Lung (tissue), 12 donors: ENCODE data around the gene PDIA6. TPM values are rescaled to one million over a fixed set of nuclear protein-coding genes. Genes with fewer than 3 reads are reported as not detected.

ENCODE experiments used
- ATAC-seq: fragments of 200-7000 bp; cut with Tn5 transposase; one replicate; pipeline ENCODE4 v1.9.1; 2020; ENCODE audit warnings: moderate number of reproducible peaks; ENCODE audit not compliant: insufficient read depth, low FRiP score
- DNase-seq, 3 donors: peaks; one replicate each; pipeline ENCODE4 v3.0.0-alpha.2; 2013 to 2017
- H3K27ac ChIP-seq, 2 donors: one replicate each; pipeline ENCODE4 v1.5.1; 2013; ENCODE audit warnings: mild to moderate bottlenecking in 2 of 2, moderate library complexity in 2 of 2, control low read depth in 1 of 2, inconsistent platforms in 1 of 2, low read depth in 1 of 2, low read length in 1 of 2
- H3K27me3 ChIP-seq, 3 donors: one replicate each; pipeline ENCODE4 v1.5.1; 2013; ENCODE audit warnings: low read length in 2 of 3; ENCODE audit not compliant: control insufficient read depth in 3 of 3, insufficient read depth in 3 of 3
- H3K36me3 ChIP-seq, 4 donors: one replicate each; pipeline ENCODE4 v1.5.1; 2013; ENCODE audit warnings: low read length in 4 of 4, mild to moderate bottlenecking in 1 of 4, moderate library complexity in 1 of 4; ENCODE audit not compliant: control insufficient read depth in 4 of 4, insufficient read depth in 4 of 4
- H3K4me1 ChIP-seq, 5 donors: one replicate each; pipeline ENCODE4 v1.5.1; 2013; ENCODE audit warnings: low read length in 5 of 5, mild to moderate bottlenecking in 2 of 5, moderate library complexity in 1 of 5; ENCODE audit not compliant: control insufficient read depth in 5 of 5, insufficient read depth in 5 of 5
- H3K4me3 ChIP-seq: one replicate; pipeline ENCODE4 v1.5.1; 2013; ENCODE audit warnings: mild to moderate bottlenecking, control low read depth, moderate library complexity
- H3K9ac ChIP-seq, 2 donors: one replicate each; pipeline ENCODE4 v1.5.1; 2013; ENCODE audit warnings: low read length in 2 of 2, control low read depth in 1 of 2; ENCODE audit not compliant: insufficient read depth in 1 of 2
- H3K9me3 ChIP-seq, 4 donors: one replicate each; pipeline ENCODE4 v1.5.1; 2013; ENCODE audit warnings: low read length in 3 of 4, mild to moderate bottlenecking in 1 of 4, moderate library complexity in 1 of 4; ENCODE audit not compliant: control insufficient read depth in 4 of 4, insufficient read depth in 3 of 4
- CTCF ChIP-seq: IDR thresholded peaks from 2 replicates; pipeline ENCODE4 v1.5.1; 2012; ENCODE audit warnings: mild to moderate bottlenecking; ENCODE audit errors: control extremely low read depth, extremely low read depth
- WGBS, 2 donors: extraction: QIAGEN DNeasy Blood & Tissue Kit; methylation state at CpG; one replicate each; pipeline ENCODE4 v1.1.7; 2013; 5-methylcytosine and 5-hydroxymethylcytosine counted together
- polyA plus RNA-seq, 2 donors: library from polyadenylated mRNA; stranded (reverse); fragments of 200-250 nt; gene quantifications; one replicate each; pipeline ENCODE4 v1.2.1, GENCODE V29; 2013
- total RNA-seq, 2 donors: library from RNA; depleted of rRNA in 1 of 2; stranded (reverse); fragments of >200 nt in 1 of 2; gene quantifications; one replicate each; pipeline ENCODE4 v1.2.1, GENCODE V29; 2014 to 2021
- donor health status: control.
- donor health status: control.
- donor health status: Bipolar disorder and iron deficiency.
- donor health status: healthy.
- donor health status: DM: yes; HTN: yes; CAD: no.

Gene PDIA6
- total and polyA plus RNA-seq, 4 donors = 70.1 to 341 (median 189) TPM

GRCh38 chr2:10787176-10787968 lies 25.2 kb downstream of the PDIA6 start:
- ATAC-seq = no peak
- no peaks in the 10 kb centered on the region for H3K27me3 ChIP-seq
- H3K4me3 ChIP-seq = no peak overlapping the region
- H3K36me3 ChIP-seq = peaks cover 39 to 71% (median 44%) of the 10 kb centered on the region in 4 donors
- no peaks in the 10 kb centered on the region for H3K9me3 ChIP-seq
- H3K9ac ChIP-seq = no peak overlapping the region
- peaks cover 0 to 7% (median 0%) of the 10 kb centered on the region in 5 donors for H3K4me1 ChIP-seq
- WGBS, 2 donors = 87 to 94% methylated on average over 20 of the region's 20 CpGs
- TF ChIP-seq CTCF = no peak
- DNase-seq = no peak
- H3K27ac ChIP-seq = no peak overlapping the region

- no peak for DNase-seq
- Histone ChIP-seq H3K27ac (peak overlapping the region in 1 of 2 donors; percentile 39), H3K4me1 (peaks cover 0 to 7% (median 0%) of the 10 kb centered on the region in 5 donors), H3K36me3 (peaks cover 34 to 71% (median 48%) of the 10 kb centered on the region in 4 donors), H3K4me3 (no peak overlapping the region), H3K9ac (no peak overlapping the region), H3K27me3 (no peaks in the 10 kb centered on the region), H3K9me3 (no peaks in the 10 kb centered on the region)
- no peak for ATAC-seq
- no peak for TF ChIP-seq CTCF
- WGBS, 2 donors = 76 to 89% methylated on average over 9 to 12 of the region's 12 CpGs
Observed at GRCh38 chr2:10786240-10786982, 26.2 kb downstream of the PDIA6 start.

- H3K4me1 ChIP-seq = peaks cover 0 to 7% (median 0%) of the 10 kb centered on the region in 5 donors
- no peak for TF ChIP-seq CTCF
- H3K27ac ChIP-seq = no peak overlapping the region
- peaks cover 27 to 65% (median 43%) of the 10 kb centered on the region in 4 donors for H3K36me3 ChIP-seq
- no peak overlapping the region for H3K9ac ChIP-seq
- 89 to 96% methylated on average over 5 of the region's 5 CpGs for WGBS, 2 donors
- H3K27me3 ChIP-seq = no peaks in the 10 kb centered on the region
- H3K9me3 ChIP-seq = no peaks in the 10 kb centered on the region
- H3K4me3 ChIP-seq = no peak overlapping the region
- ATAC-seq = no peak
- DNase-seq = no peak
Observed at GRCh38 chr2:10785260-10785659, 27.3 kb downstream of the PDIA6 start.
